Posterior vena cava (tissue), 2 donors: ENCODE results near the gene AMPD2. TPM values are rescaled to one million over a fixed set of nuclear protein-coding genes. Genes with fewer than 3 reads are reported as not detected.

Experiments
- DNase-seq: peaks from one replicate; pipeline ENCODE4 v3.0.0-alpha.2; 2020; ENCODE audit warnings: low spot score
- intact Hi-C, 2 donors: fragments of 100-400 bp; cut with DNase I; formaldehyde crosslinking; loops; one replicate each; pipeline versions ENCODE4 v1.14.1 to v1.14.2; 2022 to 2023
- long read RNA-seq, 2 donors: library from polyadenylated mRNA; unstranded; transcript quantifications; one replicate each; pipeline ENCODE4 v2.0.0, GENCODE V29; 2020 to 2021
- total RNA-seq, 2 donors: library from RNA; stranded (reverse); fragmentation: NEBNext Ultra II Directional; extraction: Animal tissue kit (Norgen Biotek cat#: 25700); gene quantifications; one replicate each; pipeline ENCODE4 v1.2.1, GENCODE V29; 2021
- donor health status: DM: yes; HTN: yes; CAD: no.
- donor health status: DM: yes; HTN: yes; CAD: no.

Gene AMPD2
- total RNA-seq, result 10 to 100 TPM; 33.8 to 39.4 TPM
- long read RNA-seq, donor 1, partial matches to known transcripts, result 6 of 15 reads
- long read RNA-seq, donor 1, other reads (novel, unspliced or antisense), result 5 of 15 reads
- long read RNA-seq, donor 2, partial matches to known transcripts, result 20 of 32 reads
- long read RNA-seq, donor 2, other reads (novel, unspliced or antisense), result 8 of 32 reads

DNA sequence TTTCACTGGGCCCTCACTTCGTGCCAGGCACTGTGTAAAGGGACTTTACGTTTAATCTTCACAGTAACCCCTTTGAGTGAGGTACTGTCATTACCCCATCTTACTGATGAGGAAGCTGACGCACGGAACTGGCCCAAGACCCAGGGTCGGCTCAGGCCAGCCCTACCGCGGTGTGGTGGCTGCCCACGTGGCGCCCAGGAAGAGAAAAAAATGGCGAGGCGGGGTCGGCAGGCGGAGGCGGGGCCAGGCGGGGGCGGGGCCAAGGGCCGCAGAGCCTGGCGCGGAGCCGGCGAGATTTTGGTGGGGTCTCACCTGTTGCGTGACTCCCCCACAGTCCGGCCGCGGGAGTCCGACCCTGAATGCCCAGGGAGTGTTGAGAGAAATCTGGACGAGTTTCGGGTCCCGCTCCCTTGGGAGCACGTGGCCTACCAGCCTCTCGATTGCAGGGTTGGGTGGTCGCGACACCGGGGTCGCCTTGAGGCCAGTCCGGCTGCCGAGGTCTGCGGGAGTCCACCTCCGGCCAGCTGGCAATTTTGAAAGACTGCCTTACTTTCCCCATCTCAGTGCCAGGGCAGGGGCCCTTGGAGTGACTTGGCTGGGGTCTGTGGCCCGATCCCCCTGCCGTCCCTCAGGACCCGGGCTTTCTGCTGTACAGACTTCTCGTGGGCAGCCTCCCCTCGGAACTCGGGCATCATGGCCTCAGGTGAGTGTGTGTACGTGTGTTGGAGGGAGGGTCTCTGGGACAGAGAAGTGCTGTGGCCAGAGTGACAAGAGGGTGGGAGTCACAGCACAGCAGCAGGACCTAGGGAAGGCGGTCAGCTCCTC, at the start of gene AMPD2, which contains the start of gene GNAT2:
Gene AMPD2, plus strand, starts transcription at position 262 of the 825 bp plus-strand sequence. CDS start 1,339 bp downstream, outside the sequence.
Gene GNAT2, minus strand, starts transcription at position 41 of the 825 bp plus-strand sequence. CDS start 6,746 bp downstream, outside the sequence.
- peak; percentile 96 for DNase-seq
- intact Hi-C loops, result loop anchor here in 1 of 2 donors (10.0 kb wide), 1 partner anchor 75 kb away; the partner anchor contains the start of gene GNAI3

DNA sequence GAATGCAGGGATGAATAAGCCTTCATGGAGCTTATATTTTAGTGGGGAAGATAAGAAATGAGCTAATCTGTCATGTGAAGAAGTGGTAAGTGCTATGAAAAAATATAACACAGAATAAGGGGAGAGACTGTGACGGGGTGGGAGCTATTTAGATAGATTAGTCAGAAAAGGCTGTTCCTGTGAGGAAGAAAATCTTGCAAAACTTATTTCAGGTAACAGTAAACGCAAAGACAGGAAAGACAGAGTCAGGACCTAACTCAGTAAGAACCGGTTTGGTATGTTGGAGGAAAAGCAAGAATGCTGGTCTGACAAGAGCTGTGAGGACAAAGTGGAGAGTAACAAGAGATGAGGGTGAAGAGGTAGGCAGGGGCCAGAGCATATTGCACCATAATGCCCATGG, 49.2 kb upstream of the AMPD2 start:
- intact Hi-C loops, result no loop called here

DNA sequence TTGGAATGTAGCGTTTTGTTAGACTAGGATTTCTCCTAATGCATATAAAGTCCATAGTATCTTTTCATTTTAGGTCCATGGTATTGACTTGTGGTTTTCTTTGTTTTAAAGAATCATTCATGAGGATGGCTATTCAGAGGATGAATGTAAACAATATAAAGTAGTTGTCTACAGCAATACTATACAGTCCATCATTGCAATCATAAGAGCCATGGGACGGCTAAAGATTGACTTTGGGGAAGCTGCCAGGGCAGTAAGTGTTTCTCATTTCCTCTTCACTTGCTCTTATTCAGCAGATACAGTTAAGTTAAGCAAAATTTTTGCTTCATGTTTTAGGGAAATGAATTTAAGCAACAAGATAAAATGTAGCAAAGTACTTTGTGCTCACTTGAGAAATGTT, 45.9 kb upstream of the AMPD2 start:
- intact Hi-C loops, result no loop called here
- DNase-seq, result no peak

More for the DNA sequence above, 49.2 kb upstream of the AMPD2 start:
- no peak for DNase-seq

DNA sequence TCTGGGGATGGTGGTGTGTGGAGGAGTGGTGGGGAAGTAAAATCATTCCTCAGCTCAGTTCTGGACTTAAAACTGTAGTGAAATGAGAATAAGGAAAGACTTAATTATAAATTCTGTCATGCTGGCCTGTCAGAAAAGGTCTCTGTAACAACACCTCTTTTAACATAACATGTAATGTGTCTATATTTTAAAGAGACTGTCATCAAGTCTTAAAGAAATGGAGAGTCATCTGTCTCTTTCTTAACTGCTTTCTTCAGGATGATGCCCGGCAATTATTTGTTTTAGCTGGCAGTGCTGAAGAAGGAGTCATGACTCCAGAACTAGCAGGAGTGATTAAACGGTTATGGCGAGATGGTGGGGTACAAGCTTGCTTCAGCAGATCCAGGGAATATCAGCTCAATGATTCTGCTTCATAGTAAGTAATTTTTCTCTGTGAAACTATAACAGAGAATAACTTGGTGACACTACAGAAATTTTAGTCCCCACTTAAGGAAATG, 40.6 kb upstream of the AMPD2 start:
- intact Hi-C loops, result loop anchor here in 1 of 2 donors (5.0 kb wide), 1 partner anchor 78 kb away; the partner anchor contains the start of gene GSTM4

DNA sequence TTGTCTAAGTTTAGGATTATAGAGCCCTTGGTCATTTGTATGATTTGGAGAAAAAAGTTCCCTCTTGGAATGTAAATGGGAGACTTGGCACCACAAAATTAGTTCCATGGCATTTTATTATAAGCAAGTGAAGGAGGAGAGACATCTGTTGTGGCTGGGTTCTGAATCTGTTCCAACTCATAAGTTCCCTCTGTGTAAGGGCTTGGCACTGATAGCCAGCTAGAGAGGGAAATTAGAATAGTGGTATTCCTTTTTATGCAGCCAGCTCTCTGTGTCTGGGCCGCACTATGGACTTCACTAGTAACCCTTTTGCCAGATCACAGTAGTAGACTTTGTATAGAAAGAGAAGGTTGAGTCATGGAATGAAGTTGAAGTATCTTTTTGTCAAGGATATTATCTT, 40.1 kb upstream of the AMPD2 start:
- intact Hi-C loops, result loop anchor here in 1 of 2 donors (5.0 kb wide), 1 partner anchor 78 kb away; the partner anchor contains the start of gene GSTM4
- DNase-seq, result no peak

More for the DNA sequence above, 40.6 kb upstream of the AMPD2 start:
- no peak for DNase-seq

DNA sequence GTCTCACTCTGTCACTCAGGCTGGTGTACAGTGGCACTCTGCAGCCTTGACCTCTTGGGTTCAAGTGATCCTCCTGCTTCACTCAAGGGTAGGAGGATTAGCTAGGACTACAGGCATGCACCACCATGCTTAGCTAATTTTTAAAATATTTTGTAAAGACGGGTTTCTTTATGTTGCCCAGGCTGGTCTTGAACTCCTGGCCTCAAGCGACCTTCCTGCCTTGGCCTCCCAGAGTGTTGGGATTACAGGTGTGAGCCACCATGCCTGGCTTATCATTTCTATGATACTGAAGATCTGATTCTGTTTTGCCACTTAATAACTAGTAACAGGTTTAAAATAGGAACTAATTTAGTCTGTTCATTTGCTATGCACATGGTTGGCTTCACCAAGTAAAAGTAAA, 37.6 kb upstream of the AMPD2 start:
- intact Hi-C loops, result no loop called here
- no peak for DNase-seq

DNA sequence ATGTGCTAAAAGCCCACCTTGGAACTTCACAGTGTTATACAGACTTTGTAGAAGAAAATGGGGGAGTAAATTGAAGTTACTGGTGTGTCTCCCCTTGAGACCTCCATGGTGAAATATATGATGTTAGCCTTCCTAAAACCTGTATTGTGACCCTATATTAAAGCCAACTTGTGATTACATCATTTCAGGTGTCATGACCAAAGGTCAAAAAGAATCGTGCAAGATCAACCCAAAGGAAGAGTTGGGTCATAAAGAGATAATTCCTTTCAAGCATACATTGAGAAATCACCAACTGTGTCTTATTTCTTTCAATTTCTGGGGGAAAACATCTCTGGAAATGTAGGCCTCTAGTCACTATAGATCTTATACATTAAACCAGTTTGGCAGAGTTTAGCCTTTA, 34.9 kb upstream of the AMPD2 start:
- intact Hi-C loops, result no loop called here
- DNase-seq, result no peak

DNA sequence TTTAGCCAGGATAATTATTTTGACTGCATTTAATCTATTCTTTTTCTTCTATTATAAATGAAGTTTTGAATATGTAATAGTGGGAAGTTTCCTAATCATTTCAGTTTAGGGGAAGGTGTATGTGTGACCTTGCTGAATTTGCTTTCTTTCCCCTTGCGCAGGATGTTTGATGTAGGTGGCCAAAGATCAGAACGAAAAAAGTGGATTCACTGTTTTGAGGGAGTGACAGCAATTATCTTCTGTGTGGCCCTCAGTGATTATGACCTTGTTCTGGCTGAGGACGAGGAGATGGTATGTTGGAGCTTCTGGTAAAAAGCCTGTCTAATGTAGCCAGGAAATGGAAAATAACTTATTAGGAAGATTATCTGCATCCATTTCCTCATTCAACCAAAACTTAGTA, 33.6 kb upstream of the AMPD2 start:
- no peak for DNase-seq
- intact Hi-C loops, result no loop called here

DNA sequence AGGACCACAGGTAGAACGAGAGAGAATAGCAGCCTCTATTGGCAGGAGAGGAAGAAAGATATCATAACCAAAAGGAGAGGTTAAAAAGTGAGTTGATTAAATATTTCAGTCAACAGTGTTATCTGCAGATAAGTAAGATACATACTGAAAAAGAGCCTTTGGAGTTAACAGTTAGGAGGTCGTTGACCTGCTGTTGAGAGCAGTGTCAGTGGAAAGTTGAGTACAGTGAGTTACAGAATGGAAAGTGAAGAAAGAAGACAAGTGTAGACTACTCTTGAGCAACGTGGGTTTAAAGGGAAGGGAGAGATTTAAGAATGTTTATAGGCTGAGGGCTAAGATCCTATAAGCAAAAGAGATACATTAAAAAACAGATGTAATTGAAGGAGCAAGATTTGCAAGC, 30.5 kb upstream of the AMPD2 start:
- no peak for DNase-seq
- intact Hi-C loops, result no loop called here

DNA sequence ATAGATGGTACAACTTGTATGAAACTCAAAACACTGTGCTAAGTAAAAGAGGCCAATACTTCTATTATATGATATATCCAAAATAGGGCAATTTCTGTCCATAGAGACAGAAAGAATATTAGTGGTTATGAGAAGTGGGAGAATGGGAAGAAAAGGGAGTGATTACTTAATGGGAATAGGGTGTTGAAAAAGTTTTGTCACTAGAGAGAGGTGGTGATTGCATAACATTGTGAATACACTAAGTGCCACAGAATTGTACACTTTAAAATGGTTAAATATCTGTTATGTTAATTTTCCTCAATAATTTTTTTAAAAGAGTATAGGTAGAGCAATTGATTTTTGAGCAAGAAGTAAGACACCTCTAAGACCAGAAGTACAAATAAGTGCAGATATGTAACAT, 30.0 kb upstream of the AMPD2 start:
- intact Hi-C loops, result no loop called here
- no peak for DNase-seq

DNA sequence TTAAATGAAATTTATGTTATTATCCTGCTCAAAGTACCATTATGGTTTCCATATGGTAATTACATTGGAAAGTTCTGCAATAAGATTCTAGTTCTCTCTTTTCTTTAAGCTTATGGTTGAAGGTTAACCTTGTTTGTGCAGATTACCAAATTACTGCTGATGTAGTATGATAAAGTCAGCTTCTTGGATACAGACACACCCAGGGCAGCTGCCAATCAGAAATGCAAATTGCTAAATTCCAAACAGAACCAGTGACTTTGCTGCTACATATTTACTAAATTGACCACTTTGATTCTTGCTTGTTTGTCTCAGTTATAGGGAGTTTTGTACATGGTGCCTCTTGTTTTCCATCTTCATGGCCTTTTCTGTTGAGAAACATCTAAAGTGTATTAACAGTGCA, 26.7 kb upstream of the AMPD2 start:
- DNase-seq, result no peak
- intact Hi-C loops, result no loop called here

DNA sequence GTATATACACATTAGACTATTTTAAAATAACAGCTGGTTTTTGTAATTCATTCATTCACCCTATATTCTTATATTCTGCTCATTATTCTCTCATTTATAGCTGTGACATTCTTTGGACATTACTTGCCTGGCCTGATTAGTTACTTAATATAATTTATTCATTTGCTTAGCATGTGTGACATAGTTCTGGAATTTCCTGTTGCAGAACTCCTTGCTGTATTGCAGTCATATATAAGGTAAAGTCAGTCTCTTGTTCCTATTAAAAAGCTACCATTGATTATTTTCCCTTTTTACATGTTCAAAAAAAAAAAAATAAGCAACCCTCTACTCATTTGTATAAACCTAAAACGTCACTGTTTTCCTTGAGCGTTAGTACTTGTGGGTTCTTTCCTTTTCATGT, 24.1 kb upstream of the AMPD2 start:
- intact Hi-C loops, result no loop called here
- DNase-seq, result no peak

DNA sequence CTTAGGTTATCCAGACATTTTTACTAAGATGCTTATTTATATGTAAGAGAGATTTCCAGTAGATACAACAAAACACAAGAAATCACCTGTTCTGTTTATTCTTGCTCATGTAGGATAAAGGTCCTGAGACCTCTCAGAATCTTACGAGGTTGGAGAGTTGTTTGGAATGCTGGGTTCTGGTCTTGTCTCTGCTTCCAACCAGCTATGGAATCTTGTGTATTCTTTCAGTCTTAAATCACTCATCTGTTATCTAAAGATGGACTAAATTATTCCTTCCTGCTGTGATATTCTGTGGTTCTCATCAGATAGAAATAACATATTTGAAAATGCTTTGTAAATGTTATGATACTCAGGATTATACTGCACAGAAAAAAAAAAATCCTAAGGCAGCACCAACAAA, 21.5 kb upstream of the AMPD2 start:
- intact Hi-C loops, result no loop called here

DNA sequence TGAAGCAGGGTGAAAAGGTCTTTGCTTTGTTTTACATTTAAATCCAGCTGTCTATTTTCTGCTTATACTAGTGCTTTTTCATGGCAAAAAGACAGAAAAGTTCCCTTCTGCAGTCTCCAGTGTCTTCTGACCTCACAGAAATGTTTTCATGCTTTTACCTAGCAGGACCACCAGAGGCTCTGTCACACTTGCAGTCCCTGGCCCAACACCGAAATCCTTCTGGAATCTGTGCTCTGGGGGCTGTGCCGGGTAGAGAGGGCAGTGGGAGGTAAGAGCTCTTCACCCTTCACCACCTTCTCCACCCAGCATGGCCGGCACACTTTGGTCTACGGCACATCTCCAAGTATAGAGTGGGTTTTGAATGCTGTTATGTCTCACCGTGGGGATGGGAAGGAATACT, 21.0 kb upstream of the AMPD2 start:
- intact Hi-C loops, result no loop called here
- no peak for DNase-seq

More for the DNA sequence above, 21.5 kb upstream of the AMPD2 start:
- no peak for DNase-seq

DNA sequence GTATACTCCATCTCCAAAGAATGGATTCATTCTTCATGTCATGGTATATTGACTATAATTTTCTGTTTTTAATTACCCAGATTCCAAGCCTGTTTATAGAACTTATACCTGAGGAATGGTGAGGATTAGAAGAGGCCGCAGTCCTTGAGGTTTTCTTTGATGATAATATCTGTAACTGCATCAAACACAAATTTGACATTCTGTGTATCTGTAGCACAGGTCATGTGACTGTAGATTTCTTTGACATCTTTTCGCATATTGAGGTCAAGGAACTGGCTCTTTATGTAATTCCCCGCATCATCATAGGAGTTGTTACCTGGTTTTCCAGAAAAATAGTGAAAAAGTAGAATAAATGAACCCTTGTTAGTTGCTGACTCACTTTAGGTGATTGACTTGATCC, 16.4 kb upstream of the AMPD2 start:
- intact Hi-C loops, result no loop called here
- no peak for DNase-seq

DNA sequence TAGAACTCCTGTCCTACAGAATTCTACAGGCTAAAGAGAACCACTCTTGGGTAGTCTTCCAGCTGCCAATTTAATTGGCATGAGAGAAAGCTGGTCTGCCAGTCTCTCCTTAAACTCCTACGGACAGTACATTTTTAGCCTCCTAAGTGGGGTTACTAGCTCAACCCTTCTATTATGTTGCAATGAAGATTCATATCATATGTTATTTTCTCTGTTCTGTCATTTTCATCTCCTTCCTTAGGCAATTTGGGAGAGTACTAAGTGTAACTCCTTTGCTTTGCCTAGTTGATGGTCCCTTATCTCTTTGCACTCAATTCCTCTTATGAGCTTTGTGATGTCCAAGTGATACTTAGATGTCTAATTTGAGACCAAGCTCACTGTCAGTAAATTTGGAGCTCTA, 14.3 kb upstream of the AMPD2 start:
- DNase-seq, result no peak
- intact Hi-C loops, result no loop called here

DNA sequence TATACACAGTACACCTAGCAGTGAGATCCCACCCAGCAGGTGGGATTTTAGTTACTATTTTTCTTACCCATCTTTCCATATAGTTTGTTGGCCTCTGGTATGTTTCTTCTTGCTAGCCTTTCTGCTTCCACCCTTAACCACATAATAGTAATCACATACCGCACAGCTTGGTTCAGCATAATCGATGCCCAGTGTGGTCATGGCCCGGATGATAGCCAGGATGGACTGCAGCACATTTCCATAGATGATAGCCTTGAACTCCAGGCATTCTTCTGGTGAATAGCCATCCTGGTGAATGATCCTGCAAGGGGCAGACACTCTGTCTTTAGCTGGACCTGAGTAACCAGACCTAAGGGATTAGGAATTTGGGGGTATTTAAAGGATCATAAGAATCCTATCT, 9.8 kb upstream of the AMPD2 start:
- intact Hi-C loops, result no loop called here
- DNase-seq, result no peak

DNA sequence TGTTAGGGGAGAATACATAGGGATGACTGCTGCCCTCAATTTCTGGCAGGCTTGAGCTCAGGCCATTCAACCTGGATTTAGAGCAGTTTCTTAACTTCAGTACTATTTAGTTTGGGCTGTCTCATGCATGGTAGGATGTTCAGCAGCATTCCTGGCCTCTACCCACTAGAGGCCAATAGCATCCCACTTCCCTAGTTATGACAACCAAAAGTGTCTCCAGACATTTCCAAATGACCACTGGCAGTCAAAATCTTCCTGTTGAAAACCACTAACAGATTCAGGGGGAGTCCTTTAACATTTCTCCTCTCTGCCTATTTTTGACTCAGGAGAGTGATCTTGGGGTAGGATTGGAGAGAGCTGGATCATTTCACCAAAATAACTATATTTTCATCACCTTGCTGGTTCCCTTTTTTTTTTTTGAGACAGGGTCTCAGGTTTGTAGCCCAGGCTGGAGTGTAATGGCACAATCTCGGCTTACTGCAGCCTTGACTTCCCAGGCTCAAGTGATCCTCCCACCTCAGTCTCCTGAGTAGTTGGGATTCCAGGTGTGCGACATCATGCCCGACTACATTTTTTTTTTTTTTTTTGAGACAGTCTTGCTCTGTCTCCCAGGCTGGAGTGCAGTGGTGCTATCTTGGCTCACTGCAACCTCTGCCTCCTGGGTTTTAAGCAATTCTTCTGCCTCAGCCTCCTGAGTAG, 8.9 kb upstream of the AMPD2 start:
- DNase-seq, result no peak
- intact Hi-C loops, result no loop called here

DNA sequence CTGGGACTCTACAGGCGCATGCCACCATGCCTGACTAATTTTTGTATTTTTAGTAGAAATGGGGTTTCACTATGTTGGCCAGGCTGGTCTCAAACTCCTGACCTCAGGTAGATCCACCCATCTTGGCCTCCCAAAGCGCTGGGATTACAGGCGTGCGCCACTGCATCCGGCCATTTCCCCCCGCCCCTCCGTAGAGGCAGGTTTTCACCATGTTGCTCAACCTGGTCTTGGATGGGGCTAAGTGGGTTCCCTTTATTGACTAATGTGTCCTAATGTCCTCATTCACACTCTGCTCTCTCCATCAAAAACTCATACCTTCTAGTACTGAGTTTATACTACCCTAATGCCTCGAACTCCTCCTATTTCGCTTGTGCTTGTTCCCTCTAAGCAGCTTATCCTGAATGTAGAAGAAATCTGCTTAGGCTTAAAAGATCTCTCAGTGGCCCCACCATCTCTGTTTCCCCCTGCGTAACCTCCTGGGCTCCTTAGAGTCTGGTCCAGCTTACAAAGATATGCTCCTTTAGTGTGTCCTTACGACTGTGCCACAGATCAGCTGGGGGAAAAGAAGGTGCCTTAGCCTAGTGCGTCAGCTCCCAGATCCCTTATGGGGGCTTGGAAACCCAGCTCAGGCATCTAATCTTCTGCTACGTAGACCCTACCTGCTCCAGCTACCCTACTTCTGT, 8.2 kb upstream of the AMPD2 start:
- intact Hi-C loops, result no loop called here
- no peak for DNase-seq
